AG20443 (cell line): ENCODE measurements around the gene CLIP1.
"Not testable (repeated sequence)": the region's sequence is repeated elsewhere in the genome, so short reads cannot be mapped to it uniquely, and the experiment has no call there.

ENCODE experiments used
- DNase-seq: peaks from one replicate; pipeline ENCODE4 v3.0.0; 2012; ENCODE audit warnings: low spot score, mixed read lengths

The CLIP1 gene

GRCh38 chr12:122435186-122435585 is 12.7 kb upstream of the CLIP1 start:
- DNase-seq = no peak

GRCh38 chr12:122429043-122429442 is 6.6 kb upstream of the CLIP1 start:
- not testable (repeated sequence) for DNase-seq

- DNase-seq = no peak
Measured at GRCh38 chr12:122427403-122427802, 4.9 kb upstream of the CLIP1 start.

GRCh38 chr12:122423258-122424165 is 1.0 kb upstream of the CLIP1 start:
- DNase-seq = peak; percentile 25

DNA sequence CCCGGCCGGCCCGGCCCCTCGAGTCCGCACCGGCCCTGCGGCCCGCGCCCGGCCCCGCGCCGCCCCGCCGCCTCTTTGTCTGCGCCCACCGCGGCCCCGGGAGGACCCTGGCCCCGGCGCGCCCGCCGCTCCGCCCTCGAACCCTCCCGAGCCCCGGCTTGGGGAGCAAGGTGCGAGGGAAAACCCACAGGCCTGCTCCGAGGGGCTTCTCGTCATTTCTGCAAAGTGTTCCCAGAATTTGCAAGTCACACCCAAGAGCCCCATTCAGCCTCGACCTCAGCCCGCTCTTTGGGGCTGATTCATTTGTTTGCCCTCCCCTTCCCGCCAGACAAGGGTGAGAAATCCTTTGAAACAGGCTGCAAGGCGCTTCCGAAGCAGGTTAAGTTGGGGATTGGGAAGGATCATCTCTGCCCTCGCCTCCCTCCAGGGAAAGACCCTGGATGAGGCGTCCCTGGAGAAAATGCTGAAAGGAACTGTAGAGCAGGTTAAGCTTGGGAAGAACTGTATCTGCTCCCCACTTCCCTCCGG is 325 bp upstream of the CLIP1 start:
- peak; percentile 61 for DNase-seq

DNA sequence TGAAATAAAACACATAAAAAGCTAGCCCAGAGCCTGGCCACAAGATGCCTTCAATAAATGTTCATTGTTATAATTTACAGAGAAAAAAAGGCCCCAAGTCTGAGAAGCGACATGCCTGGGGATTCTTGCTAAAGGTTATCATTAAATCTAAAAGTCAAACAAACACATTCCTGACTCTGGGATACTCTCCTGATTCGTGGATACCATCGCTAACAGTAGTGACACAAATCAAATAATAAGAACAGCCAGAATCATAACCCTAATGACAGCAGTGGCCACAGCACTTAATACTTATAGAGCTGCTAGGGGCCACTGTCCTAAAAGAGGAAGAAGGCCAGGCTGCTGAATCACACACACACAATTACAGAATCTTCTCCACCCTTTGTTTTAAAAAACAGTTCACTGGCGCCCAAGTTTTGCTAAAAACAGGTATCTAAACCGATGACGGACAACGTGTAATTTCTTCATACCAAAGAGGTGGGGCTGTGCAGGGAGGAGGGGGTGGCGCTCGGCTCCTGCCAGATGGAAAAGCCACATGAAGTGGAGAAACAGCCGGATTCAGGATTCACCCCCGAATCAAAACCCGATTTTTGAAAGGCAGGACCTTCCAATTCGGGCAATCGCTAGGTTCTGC is 1.2 kb downstream of the CLIP1 start:
- DNase-seq = peak; percentile 49

DNA sequence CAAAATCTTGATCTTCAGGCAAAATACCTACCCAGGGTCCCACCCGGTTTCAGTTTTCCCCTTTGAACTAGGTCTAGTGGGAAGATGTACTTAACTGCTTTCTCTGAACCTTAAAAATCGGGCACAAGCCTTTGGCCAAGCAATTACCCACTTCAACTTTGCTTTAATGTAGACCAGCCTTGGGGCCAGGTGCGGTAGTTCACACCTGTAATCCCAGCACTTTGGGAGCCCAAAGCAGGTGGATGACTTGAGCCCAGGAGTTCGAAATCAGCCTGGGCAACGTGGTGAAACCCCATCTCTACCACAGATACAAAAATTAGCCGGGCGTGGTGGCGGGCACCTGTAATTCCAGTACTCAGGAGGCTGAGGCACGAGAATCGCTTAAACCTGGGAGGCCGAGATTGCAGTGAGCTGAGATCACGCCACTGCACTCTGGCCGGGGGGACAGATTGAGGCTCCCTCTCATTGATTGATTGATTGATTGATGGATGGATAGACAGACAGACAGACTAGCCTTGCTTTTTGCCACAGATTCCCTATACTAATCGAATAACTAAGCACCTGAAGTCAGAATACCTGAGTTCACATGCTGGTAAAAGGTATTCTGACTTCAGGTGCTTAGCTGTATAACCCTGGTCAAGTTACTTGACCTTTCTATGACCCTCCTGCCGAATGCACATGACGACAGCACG is 1.9 kb downstream of the CLIP1 start:
- no peak for DNase-seq

- not testable (repeated sequence) for DNase-seq
Measured at GRCh38 chr12:122419094-122419493, 3.4 kb downstream of the CLIP1 start.

- DNase-seq = not testable (repeated sequence)
Measured at GRCh38 chr12:122415665-122416064, 6.8 kb downstream of the CLIP1 start.

GRCh38 chr12:122413516-122414404 is 8.7 kb downstream of the CLIP1 start:
- DNase-seq = peak; percentile 16

DNA sequence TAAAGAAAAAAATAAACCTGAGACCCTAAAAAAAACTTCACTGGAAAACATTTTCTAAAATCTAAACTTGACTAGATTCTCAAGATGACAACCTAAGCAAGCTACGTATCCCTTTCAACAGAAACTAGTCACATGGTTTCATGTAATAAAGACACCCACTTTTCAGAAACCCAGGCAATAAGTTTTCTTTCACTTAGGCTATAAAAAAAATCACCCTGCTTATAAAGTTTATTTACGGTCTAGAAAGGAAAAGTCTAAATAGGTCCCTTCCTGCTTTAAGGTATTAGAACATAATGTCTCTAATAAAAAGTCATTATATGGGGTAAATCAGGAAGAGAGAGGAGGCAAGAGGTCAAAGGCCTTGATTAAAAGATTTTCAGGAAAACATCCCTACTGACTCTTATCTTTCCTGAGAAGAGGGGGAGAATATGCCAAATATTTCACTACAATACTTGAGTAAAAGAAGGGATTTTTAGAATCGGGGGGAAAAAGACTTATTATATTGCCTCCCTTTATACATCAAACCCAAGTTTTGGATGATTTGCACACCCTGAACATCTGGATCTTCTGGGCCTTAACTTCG is 9.5 kb downstream of the CLIP1 start:
- DNase-seq = no peak

- no peak for DNase-seq
Measured at GRCh38 chr12:122411537-122411936, 10.9 kb downstream of the CLIP1 start.

GRCh38 chr12:122407208-122407607 is 15.3 kb downstream of the CLIP1 start:
- DNase-seq = no peak

- peak; percentile 62 for DNase-seq
Measured at GRCh38 chr12:122406701-122407164, 15.7 kb downstream of the CLIP1 start.

DNA sequence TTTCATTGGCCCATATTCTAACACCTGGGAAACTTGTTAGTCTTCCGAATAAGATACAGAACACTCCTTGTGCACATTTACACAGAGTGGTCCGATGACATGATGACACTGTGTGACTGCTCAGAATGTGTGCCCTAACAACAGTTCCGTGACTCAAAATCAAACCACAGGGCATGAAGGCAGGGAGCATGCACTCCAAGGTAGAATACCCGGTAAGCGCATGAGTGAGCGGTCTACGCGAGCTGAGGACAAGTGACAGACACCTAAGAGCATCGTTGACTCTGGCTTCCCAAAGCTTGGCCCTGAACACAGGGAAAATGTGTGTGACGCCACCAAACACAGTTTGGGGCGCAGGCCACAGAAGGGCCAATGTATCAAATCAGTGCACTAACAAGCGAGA is 18.6 kb downstream of the CLIP1 start:
- no peak for DNase-seq

DNA sequence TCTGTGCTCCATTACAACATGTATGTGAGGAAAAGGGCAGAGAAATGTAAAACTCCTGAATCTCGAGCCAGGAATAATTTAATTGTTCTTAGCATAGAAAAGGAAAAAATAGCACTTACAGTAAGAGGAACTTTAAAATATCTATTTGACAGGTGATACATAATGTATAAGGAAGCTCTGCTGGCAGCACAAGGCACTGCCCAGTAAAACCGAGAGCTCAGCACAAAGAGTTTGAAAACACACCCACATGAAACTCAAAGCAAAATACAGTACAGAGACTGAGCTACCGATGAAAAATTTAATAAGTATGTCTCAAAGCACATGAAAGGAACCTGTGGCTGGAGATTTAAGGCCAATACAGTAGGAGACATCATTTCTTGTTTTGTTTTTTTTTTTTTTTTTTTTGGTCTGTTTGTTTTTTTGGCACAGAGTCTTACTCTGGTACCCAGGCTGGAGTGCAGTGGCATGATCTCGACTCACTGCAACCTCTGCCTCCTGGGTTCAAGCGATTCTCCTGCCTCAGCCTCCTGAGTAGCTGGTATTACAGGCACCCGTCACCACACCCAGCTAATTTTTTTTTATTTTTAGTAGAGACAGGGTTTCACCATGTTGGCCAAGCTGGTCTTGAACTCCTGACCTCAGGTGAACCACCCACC is 19.2 kb downstream of the CLIP1 start:
- no peak for DNase-seq

DNA sequence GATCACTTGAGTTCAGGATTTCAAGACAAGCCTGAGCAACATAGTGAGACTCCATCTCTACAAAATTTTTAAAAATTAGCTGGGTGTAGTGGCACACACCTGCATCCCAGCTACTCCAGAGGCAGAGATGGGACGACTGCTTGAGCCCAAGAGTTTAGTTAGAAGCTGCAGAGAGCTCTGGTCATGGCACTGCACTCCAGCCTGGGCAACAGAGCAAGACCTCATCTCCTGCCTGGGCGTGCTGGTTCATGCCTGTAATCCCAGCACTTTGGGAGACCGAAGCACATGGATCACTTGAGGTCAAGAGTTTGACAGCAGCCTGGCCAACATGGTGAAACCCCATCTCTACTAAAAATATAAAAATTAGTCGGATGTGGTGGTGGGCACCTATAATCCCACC is 20.2 kb downstream of the CLIP1 start:
- no peak for DNase-seq

- peak; percentile 80 for DNase-seq
Measured at GRCh38 chr12:122399592-122400373, 22.7 kb downstream of the CLIP1 start.

DNA sequence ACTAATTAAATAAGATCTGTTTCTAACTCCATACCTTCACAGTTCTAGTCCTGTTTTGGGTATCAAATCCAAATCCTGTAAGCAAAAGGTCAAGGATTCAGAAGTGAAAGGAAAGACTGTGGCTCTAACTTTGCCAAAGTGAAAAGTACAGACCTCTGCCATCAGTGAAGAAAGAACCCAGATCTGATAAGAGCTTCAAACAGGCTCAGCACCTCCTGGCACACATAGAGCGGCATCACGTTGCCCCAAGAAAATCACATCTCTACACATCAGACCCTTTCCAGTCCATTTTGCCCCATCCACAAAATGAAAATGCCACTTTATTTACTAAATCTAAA is 23.2 kb downstream of the CLIP1 start:
- no peak for DNase-seq

DNA sequence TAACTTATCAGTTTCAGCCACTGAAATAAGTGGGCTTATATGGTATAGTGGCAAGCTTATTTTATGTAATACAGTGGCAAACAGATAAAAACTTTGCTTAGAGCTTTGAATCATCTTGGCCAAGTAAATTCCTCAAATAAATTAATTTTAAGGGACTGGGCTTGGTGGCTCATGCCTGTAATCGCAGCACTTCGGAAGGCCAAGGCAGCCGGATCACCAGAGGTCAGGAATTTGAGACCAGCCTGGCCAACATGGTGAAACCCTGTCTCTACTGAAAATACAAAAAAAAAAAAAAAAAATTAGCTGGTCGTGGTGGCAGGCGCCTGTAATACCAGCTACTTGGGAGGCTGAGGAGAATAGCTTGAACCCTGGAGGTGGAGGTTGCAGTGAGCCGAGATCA is 24.5 kb downstream of the CLIP1 start:
- DNase-seq = not testable (repeated sequence)
